DOHH2 (cell line): ENCODE results near the gene CD164.

Source experiments
- H3F3A ChIP-seq: fragments of 200-600 bp; sonication (generic), shearing (Covaris generic); 2 replicates; pipeline ENCODE4 v1.6.0; 2016; ENCODE audit warnings: antibody characterized with exemption, mild to moderate bottlenecking; ENCODE audit not compliant: control insufficient read depth, insufficient read depth
- H3K27ac ChIP-seq: fragments of 200-600 bp; sonication (generic); 2 replicates; pipeline ENCODE4 v1.5.1; 2014; ENCODE audit warnings: low read depth, mild to moderate bottlenecking, low read length, moderate library complexity
- H3K27me3 ChIP-seq: fragments of 200-600 bp; sonication (generic); 2 replicates; pipeline ENCODE4 v1.6.1; 2014; ENCODE audit warnings: mild to moderate bottlenecking, low read length, mixed read lengths; ENCODE audit not compliant: control insufficient read depth
- H3K36me3 ChIP-seq: fragments of 200-600 bp; sonication (generic); 2 replicates; pipeline ENCODE4 v1.6.1; 2014; ENCODE audit warnings: mild to moderate bottlenecking, low read length, moderate library complexity, mixed read lengths; ENCODE audit not compliant: control insufficient read depth
- H3K4me1 ChIP-seq: fragments of 200-600 bp; sonication (generic); 2 replicates; pipeline ENCODE4 v1.6.1; 2014; ENCODE audit warnings: mild to moderate bottlenecking, low read length, mixed read lengths; ENCODE audit not compliant: control insufficient read depth
- H3K4me2 ChIP-seq: fragments of 200-600 bp; sonication (generic); 2 replicates; pipeline ENCODE4 v1.6.0; 2014; ENCODE audit warnings: mild to moderate bottlenecking, low read length, moderate library complexity
- H3K4me3 ChIP-seq: fragments of 200-600 bp; sonication (generic); 2 replicates; pipeline ENCODE4 v1.5.1; 2014; ENCODE audit warnings: mild to moderate bottlenecking, low read length, mixed read lengths
- H3K79me2 ChIP-seq: fragments of 200-600 bp; sonication (generic); 2 replicates; pipeline ENCODE4 v1.6.1; 2014; ENCODE audit warnings: mild to moderate bottlenecking, low read length, mixed read lengths; ENCODE audit not compliant: control insufficient read depth
- H3K9me2 ChIP-seq: fragments of 200-600 bp; sonication (generic); replicated peaks from 2 replicates; pipeline ENCODE4 v1.6.1; 2014; ENCODE audit warnings: mild to moderate bottlenecking, low read length, mixed read lengths; ENCODE audit not compliant: control insufficient read depth
- H3K9me3 ChIP-seq: fragments of 200-600 bp; sonication (generic); 2 replicates; pipeline ENCODE4 v1.6.1; 2014; ENCODE audit warnings: antibody characterized with exemption, low read length, mixed read lengths; ENCODE audit not compliant: control insufficient read depth, insufficient read depth
- H4K20me1 ChIP-seq: fragments of 200-600 bp; sonication (generic); 2 replicates; pipeline ENCODE4 v1.6.0; 2014; ENCODE audit warnings: low read depth, mild to moderate bottlenecking, antibody characterized with exemption, low read length, moderate library complexity; ENCODE audit not compliant: control insufficient read depth, insufficient read depth
- CTCF ChIP-seq: fragments of 200-600 bp; sonication (generic); IDR thresholded peaks from one replicate; pipeline ENCODE4 v1.5.1; 2014; ENCODE audit warnings: antibody characterized with exemption, mild to moderate bottlenecking, low read depth, low read length; ENCODE audit not compliant: poor library complexity, severe bottlenecking
- EZH2phosphoT487 ChIP-seq: fragments of 200-600 bp; sonication (generic); IDR thresholded peaks from 2 replicates; pipeline ENCODE4 v1.6.1; 2017; ENCODE audit warnings: borderline replicate concordance, mild to moderate bottlenecking, antibody characterized with exemption, low read length, moderate library complexity, mixed read lengths

CD164 gene

GRCh38 chr6:109320072-109320471, 62.2 kb downstream of the CD164 start:
- Histone ChIP-seq H3K4me3 (no peak overlapping the region), H3K36me3 (no peaks in the 10 kb centered on the region), H4K20me1 (no peaks in the 10 kb centered on the region)

GRCh38 chr6:109318328-109318876, 63.9 kb downstream of the CD164 start:
- no peaks in the 10 kb centered on the region for H4K20me1 ChIP-seq
- no peaks in the 10 kb centered on the region for H3K79me2 ChIP-seq
- H3K36me3 ChIP-seq = no peaks in the 10 kb centered on the region
- H3K9me3 ChIP-seq = no peaks in the 10 kb centered on the region
- H3K9me2 ChIP-seq = no peaks in the 10 kb centered on the region
- no peak overlapping the region for H3K27ac ChIP-seq
- no peak for TF ChIP-seq EZH2phosphoT487
- TF ChIP-seq CTCF = no peak
- no peaks in the 10 kb centered on the region; the same call in 1 of the 2 replicates for H3F3A ChIP-seq
- no peak overlapping the region for H3K4me3 ChIP-seq
- peaks cover 22% of the 10 kb centered on the region for H3K27me3 ChIP-seq
- no peak overlapping the region for H3K4me2 ChIP-seq
- peaks cover 9% of the 10 kb centered on the region for H3K4me1 ChIP-seq

More at GRCh38 chr6:109320072-109320471, 62.2 kb downstream of the CD164 start:
- H3K79me2 ChIP-seq = no peaks in the 10 kb centered on the region
- H3K9me3 ChIP-seq = no peaks in the 10 kb centered on the region
- no peak for TF ChIP-seq CTCF
- TF ChIP-seq EZH2phosphoT487 = no peak
- H3K27ac ChIP-seq = no peak overlapping the region
- no peaks in the 10 kb centered on the region; the same call in 1 of the 2 replicates for H3F3A ChIP-seq
- H3K27me3 ChIP-seq = peaks cover 27% of the 10 kb centered on the region
- H3K4me2 ChIP-seq = no peak overlapping the region
- peaks cover 14% of the 10 kb centered on the region for H3K4me1 ChIP-seq
- no peaks in the 10 kb centered on the region for H3K9me2 ChIP-seq

- H3K79me2 ChIP-seq = no peaks in the 10 kb centered on the region
- H3K27me3 ChIP-seq = peaks cover 22% of the 10 kb centered on the region
- H3K27ac ChIP-seq = no peak overlapping the region
- H3K4me2 ChIP-seq = no peak overlapping the region
- H3K9me2 ChIP-seq = no peaks in the 10 kb centered on the region
- no peaks in the 10 kb centered on the region; the same call in 1 of the 2 replicates for H3K4me1 ChIP-seq
- no peaks in the 10 kb centered on the region for H3K9me3 ChIP-seq
- H3K4me3 ChIP-seq = no peak overlapping the region
- TF ChIP-seq CTCF = no peak
- TF ChIP-seq EZH2phosphoT487 = no peak
- no peaks in the 10 kb centered on the region for H3F3A ChIP-seq
- no peaks in the 10 kb centered on the region for H4K20me1 ChIP-seq
- no peaks in the 10 kb centered on the region for H3K36me3 ChIP-seq
Observed at GRCh38 chr6:109316909-109317308, 65.4 kb downstream of the CD164 start.
